Thyroid gland (tissue), 4 donors: Measurements from ENCODE around the gene SPAG17.

Experiments
- POLR2A ChIP-seq, 2 donors: fragments of 450-650 bp; IDR thresholded peaks; one replicate each; pipeline ENCODE4 v1.6.1; 2017; ENCODE audit warnings: antibody characterized with exemption in 2 of 2, mild to moderate bottlenecking in 2 of 2, moderate library complexity in 1 of 2
- TF ChIP-seq, protein P1 (sequence below), 6 experiments: fragments of 200-600 bp in 3 of 6; fragments of 450-650 bp in 3 of 6; sonication (generic) in 3 of 6; IDR thresholded peaks; one replicate each; pipeline ENCODE4 v1.5.1; 2016 to 2019; ENCODE audit warnings: antibody characterized with exemption in 6 of 6, mild to moderate bottlenecking in 2 of 6, inconsistent platforms in 1 of 6, moderate library complexity in 1 of 6

DNA sequence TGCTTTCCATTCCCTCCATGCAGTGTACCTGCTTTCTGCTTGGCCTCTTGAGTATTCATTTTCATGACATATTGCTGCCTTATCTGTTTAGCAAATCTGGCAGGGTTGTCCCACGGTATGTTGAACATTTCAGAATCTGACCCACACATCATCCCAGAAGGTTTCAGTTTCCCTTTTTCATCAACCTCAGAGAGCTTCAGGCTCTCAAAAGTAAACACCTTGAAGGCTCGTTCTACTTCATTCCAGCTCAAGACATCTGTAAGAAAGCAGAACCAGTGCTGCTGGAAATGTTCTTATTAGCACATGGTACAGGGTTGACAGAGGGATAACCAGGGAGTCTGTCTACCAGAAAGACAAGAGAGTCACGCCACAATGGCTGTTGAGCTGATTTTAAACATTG lies 103.6 kb downstream of the SPAG17 start:
- TF ChIP-seq, protein P1, sequence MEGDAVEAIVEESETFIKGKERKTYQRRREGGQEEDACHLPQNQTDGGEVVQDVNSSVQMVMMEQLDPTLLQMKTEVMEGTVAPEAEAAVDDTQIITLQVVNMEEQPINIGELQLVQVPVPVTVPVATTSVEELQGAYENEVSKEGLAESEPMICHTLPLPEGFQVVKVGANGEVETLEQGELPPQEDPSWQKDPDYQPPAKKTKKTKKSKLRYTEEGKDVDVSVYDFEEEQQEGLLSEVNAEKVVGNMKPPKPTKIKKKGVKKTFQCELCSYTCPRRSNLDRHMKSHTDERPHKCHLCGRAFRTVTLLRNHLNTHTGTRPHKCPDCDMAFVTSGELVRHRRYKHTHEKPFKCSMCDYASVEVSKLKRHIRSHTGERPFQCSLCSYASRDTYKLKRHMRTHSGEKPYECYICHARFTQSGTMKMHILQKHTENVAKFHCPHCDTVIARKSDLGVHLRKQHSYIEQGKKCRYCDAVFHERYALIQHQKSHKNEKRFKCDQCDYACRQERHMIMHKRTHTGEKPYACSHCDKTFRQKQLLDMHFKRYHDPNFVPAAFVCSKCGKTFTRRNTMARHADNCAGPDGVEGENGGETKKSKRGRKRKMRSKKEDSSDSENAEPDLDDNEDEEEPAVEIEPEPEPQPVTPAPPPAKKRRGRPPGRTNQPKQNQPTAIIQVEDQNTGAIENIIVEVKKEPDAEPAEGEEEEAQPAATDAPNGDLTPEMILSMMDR (IDR thresholded peaks at IDR 0.05) = no peak
- no peak for TF ChIP-seq POLR2A (IDR thresholded peaks at IDR 0.05)
